ENCODE data around the gene NAT8L. TPM values are rescaled to one million over a fixed set of nuclear protein-coding genes. Genes with fewer than 3 reads are reported as not detected.
A peak's percentile ranks its signal among the peaks of the same experiment; 100 is the strongest.

Gene NAT8L
- total RNA-seq, 1 experiment from 2014 or later, result 13.9 TPM

GRCh38 chr4:2062168-2062807 is 3.2 kb downstream of the NAT8L start:
- Histone ChIP-seq H3K79me1 (ENCODE audit: insufficient read depth, low read depth, low read length, poor library complexity, severe bottlenecking) (no peaks in the 10 kb centered on the region), H2AFZ (ENCODE audit: low read length) (no peak overlapping the region), H2BK15ac (ENCODE audit: low read depth, low read length) (no peak overlapping the region), H4K5ac (ENCODE audit: insufficient read length, low read depth, low read length) (no peak overlapping the region), H3K9me3 (ENCODE audit: control insufficient read depth, low read depth, low read length) (no peaks in the 10 kb centered on the region), H2BK12ac (ENCODE audit: insufficient read length, low read depth, low read length) (no peak overlapping the region), H3K27ac (ENCODE audit: insufficient read length, low read depth, low read length) (no peak overlapping the region), H2AK5ac (ENCODE audit: insufficient read length, low read length) (no peak overlapping the region), H2BK120ac (ENCODE audit: low read depth, low read length, poor library complexity, severe bottlenecking) (no peak overlapping the region), H4K91ac (ENCODE audit: insufficient read length, low read depth, low read length) (no peak overlapping the region), H4K20me1 (ENCODE audit: control insufficient read depth, insufficient read depth, insufficient read length) (peaks cover 2% of the 10 kb centered on the region), H3K18ac (ENCODE audit: insufficient read length, low read depth, low read length) (no peak overlapping the region), H3K23me2 (ENCODE audit: insufficient read length, low read depth, low read length, poor library complexity, severe bottlenecking) (peaks cover 8% of the 10 kb centered on the region), H3K27me3 (ENCODE audit: insufficient read depth, low read length) (peaks cover 17% of the 10 kb centered on the region), H3K4me2 (ENCODE audit: insufficient read depth, insufficient read length, low read length) (no peak overlapping the region), H3K14ac (ENCODE audit: insufficient read depth, low read length) (no peak overlapping the region), H3T11ph (ENCODE audit: low read length) (no peak overlapping the region), H3K9ac (ENCODE audit: extremely low read depth, insufficient read length, low read length) (no peak overlapping the region), H2BK5ac (ENCODE audit: insufficient read length, low read length) (no peak overlapping the region), H3K4ac (ENCODE audit: low read depth, low read length) (no peak overlapping the region), H3K23ac (ENCODE audit: insufficient read length, low read depth, low read length) (no peak overlapping the region), H4K8ac (replicated peaks; ENCODE audit: insufficient read length, low read depth, low read length) (no peak overlapping the region), H3K79me2 (ENCODE audit: insufficient read depth, low read length) (no peaks in the 10 kb centered on the region), H3K4me1 (ENCODE audit: insufficient read depth, low read length) (no peaks in the 10 kb centered on the region), H2BK20ac (ENCODE audit: low read depth, low read length, poor library complexity, severe bottlenecking) (no peak overlapping the region), H3K56ac (ENCODE audit: insufficient read length, low read depth, low read length) (no peak overlapping the region)
- WGBS (ENCODE audit: extremely low coverage, insufficient read length, low lambda C conversion rate), result no CpG with 5 or more reads among the region's 11 CpGs
- no peaks in the 10 kb centered on the region for H3K9me3 Mint-ChIP-seq
- peaks cover 2 to 12% of the 10 kb centered on the region in 2 experiments for H3K4me1 Mint-ChIP-seq
- H3K36me3 Mint-ChIP-seq (ENCODE audit: insufficient read depth in 1 of 3, low read depth in 3 of 3), result peaks cover 0 to 4% (median 0%) of the 10 kb centered on the region in 3 experiments; a peak in 2 of 7 replicates
- H3K4me3 Mint-ChIP-seq, result peak overlapping the region in 1 of 2 experiments; percentile 44; a peak in 2 of 5 replicates
- no peak for DNase-seq
- peaks cover 32% of the 10 kb centered on the region for H3K27me3 Mint-ChIP-seq (ENCODE audit: low read depth)
- no peak overlapping the region for H3K27ac Mint-ChIP-seq
- TF ChIP-seq CTCF (conservative IDR thresholded peaks at IDR 0.05), result no peak

Data from H9 (cell line).